Type B pancreatic cell (in vitro differentiated cells): Measurements from ENCODE around the gene ZNF207. TPM values are rescaled to one million over a fixed set of nuclear protein-coding genes. Genes with fewer than 3 reads are reported as not detected.
"Not testable (repeated sequence)": the region's sequence is repeated elsewhere in the genome, so short reads cannot be mapped to it uniquely, and the experiment has no call there.

Source experiments
- DNase-seq: peaks from one replicate; pipeline ENCODE4 v3.0.0; 2021; ENCODE audit warnings: mixed read lengths; ENCODE audit not compliant: unreplicated experiment; ENCODE audit errors: extremely low spot score
- H3K27ac Mint-ChIP-seq: 2 replicates; pipeline ENCODE4 v1.8.0; 2021; ENCODE audit warnings: mild to moderate bottlenecking, mixed read lengths
- H3K27me3 Mint-ChIP-seq: 2 replicates; pipeline ENCODE4 v1.8.0; 2021; ENCODE audit warnings: mixed read lengths
- H3K36me3 Mint-ChIP-seq: 2 replicates; pipeline ENCODE4 v1.8.0; 2021; ENCODE audit warnings: mixed read lengths
- H3K4me1 Mint-ChIP-seq: one replicate; pipeline ENCODE4 v1.8.0; 2021; ENCODE audit warnings: mixed read lengths; ENCODE audit not compliant: unreplicated experiment
- H3K4me3 Mint-ChIP-seq: 2 replicates; pipeline ENCODE4 v1.8.0; 2021; ENCODE audit warnings: mild to moderate bottlenecking, mixed read lengths
- H3K9me3 Mint-ChIP-seq: 2 replicates; pipeline ENCODE4 v1.8.0; 2021; ENCODE audit warnings: mixed read lengths
- CTCF ChIP-seq: fragments of 200-600 bp; sonication (generic); conservative IDR thresholded peaks from 2 replicates; pipeline ENCODE4 v1.5.0; 2021; ENCODE audit warnings: antibody characterized with exemption, mild to moderate bottlenecking
- microRNA-seq: library from miRNA; unstranded; fragments of <30 nt; microRNA quantifications from one replicate; pipeline ENCODE4, GENCODE V29; 2020
- total RNA-seq: library from RNA; stranded (reverse); gene quantifications from 2 replicates; pipeline ENCODE4 v1.2.1, GENCODE V29; 2021; ENCODE audit warnings: low replicate concordance

The ZNF207 gene
- total RNA-seq, 1 donor from 2014 or later = 206 TPM

DNA sequence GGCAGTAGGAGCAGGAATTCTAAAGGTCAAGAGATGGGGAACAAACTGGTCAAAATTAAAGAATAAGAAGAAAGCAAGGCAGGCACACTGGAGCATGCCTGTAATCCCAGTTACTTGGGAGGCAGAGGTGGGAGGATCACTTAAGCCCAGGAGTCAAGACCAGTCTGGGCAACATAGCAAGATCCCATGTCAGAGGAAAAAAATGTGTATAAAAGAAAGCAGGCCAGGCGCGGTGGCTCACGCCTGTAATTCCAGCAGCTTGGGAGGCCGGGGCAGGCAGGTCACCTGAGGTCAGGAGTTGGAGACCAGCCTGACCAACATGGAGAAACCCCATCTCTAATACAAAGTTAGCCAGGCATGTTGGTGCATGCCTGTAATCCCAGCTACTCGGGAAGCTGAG is 43.9 kb downstream of the ZNF207 start:
- DNase-seq = no peak
- Mint-ChIP-seq H3K4me3 (no peak overlapping the region), H3K9me3 (no peaks in the 10 kb centered on the region), H3K27me3 (no peaks in the 10 kb centered on the region), H3K27ac (no peak overlapping the region), H3K36me3 (peaks cover 7% of the 10 kb centered on the region), H3K4me1 (no peaks in the 10 kb centered on the region)
- TF ChIP-seq CTCF = no peak

- Mint-ChIP-seq H3K4me1 (no peaks in the 10 kb centered on the region), H3K36me3 (peaks cover 4% of the 10 kb centered on the region), H3K27me3 (no peaks in the 10 kb centered on the region), H3K4me3 (no peak overlapping the region), H3K27ac (no peak overlapping the region), H3K9me3 (no peaks in the 10 kb centered on the region)
- no peak for DNase-seq
- TF ChIP-seq CTCF = no peak
These were observed 46.4 kb downstream of the ZNF207 start for GRCh38 chr17:32396343-32396742.

DNA sequence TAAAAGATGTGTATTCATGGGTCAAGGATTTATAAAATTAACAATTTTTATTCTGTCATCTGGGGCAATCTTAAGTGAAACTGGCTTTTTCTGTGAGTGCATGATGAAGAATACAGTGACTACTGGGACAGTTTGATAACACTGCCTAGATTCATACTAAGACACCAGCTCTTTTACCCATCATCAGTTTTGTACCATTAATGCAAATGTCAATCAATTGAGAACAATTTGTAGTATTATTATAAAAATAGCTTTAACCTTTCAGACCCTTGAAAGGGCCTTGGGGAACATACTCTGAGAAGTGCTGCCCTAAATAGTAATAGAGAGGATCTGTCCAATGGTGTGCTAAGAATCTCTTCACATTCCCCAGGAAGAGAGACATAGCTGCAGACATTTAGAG is 49.0 kb downstream of the ZNF207 start:
- no peaks in the 10 kb centered on the region for H3K9me3 Mint-ChIP-seq
- H3K4me3 Mint-ChIP-seq = no peak overlapping the region
- no peaks in the 10 kb centered on the region for H3K4me1 Mint-ChIP-seq
- H3K36me3 Mint-ChIP-seq = no peaks in the 10 kb centered on the region
- no peak for DNase-seq
- TF ChIP-seq CTCF = no peak
- no peak overlapping the region for H3K27ac Mint-ChIP-seq
- no peaks in the 10 kb centered on the region for H3K27me3 Mint-ChIP-seq

DNA sequence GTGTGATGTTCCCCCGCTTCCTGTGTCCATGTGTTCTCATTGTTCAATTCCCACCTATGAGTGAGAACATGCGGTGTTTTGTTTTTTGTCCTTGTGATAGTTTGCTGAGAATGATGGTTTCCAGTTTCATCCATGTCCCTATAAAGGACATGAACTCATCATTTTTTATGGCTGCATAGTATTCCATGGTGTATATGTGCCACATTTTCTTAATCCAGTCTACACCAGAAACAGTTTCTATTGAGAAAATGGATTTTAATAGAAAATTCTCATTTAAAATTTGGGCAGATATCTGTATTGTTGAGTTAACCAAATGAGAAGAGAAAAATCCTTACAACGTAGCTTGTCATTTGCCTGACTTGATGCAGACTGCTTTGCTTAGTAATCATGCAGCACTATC is 60.1 kb downstream of the ZNF207 start:
- not testable (repeated sequence) for H3K4me3 Mint-ChIP-seq, H3K4me1 Mint-ChIP-seq, H3K9me3 Mint-ChIP-seq, H3K27ac Mint-ChIP-seq, H3K27me3 Mint-ChIP-seq, H3K36me3 Mint-ChIP-seq, DNase-seq

DNA sequence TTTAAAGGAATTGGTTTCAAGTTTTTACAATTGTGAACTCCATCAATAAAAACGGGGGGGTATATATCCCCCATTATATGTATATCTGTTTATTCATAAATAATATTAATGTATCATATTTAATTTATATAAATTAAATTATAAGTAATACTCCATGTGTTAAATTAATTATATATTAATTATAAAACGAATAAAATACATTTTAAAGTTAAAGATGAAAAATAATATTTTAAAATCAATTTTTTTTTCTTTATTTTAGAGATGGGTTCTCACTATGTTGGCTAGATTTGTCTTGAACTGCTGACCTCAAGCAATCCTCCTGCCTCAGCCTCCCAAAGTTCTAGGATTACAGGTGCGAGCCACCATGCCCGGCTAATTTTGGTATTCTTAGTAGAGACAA is 76.9 kb downstream of the ZNF207 start:
- Mint-ChIP-seq H3K36me3 (no peaks in the 10 kb centered on the region), H3K27ac (no peak overlapping the region), H3K9me3 (peaks cover 10% of the 10 kb centered on the region), H3K4me1 (no peaks in the 10 kb centered on the region), H3K27me3 (no peaks in the 10 kb centered on the region), H3K4me3 (no peak overlapping the region)
- no peak for TF ChIP-seq CTCF
- DNase-seq = no peak

DNA sequence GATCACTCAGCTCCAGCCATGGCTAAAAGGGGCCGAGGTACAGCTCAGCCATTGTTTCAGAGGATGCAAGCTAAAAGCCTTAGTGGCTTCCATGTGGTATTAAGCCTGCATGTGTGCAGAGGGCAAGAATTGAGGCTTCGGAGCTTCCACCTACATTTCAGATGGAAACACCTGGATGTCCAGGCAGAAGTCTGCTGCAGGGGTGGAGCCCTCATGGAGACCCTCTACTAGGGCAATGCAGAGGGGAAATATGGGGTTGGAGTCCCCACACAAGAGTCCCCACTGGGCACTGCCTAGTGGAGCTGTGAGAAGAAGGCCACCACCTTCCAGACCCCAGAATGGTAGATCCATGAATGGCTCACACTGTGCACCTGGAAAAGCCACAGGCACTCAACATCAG is 79.6 kb downstream of the ZNF207 start:
- H3K9me3 Mint-ChIP-seq = peaks cover 10% of the 10 kb centered on the region
- TF ChIP-seq CTCF = no peak
- no peak for DNase-seq
- H3K4me1 Mint-ChIP-seq = no peaks in the 10 kb centered on the region
- H3K36me3 Mint-ChIP-seq = no peaks in the 10 kb centered on the region
- H3K4me3 Mint-ChIP-seq = no peak overlapping the region
- H3K27me3 Mint-ChIP-seq = no peaks in the 10 kb centered on the region
- no peak overlapping the region for H3K27ac Mint-ChIP-seq

Small RNAs within 50 kb of the gene (microRNA-seq; reads per million reads assigned to microRNA genes)
- gene MIR632 = not detected

Other genes starting within 250 kb of the ZNF207 start
- gene RHOT1, start 207.7 kb upstream of the ZNF207 start, total RNA-seq = 24.3 and 26.2 TPM in 2 replicates
- gene RHBDL3, start 84.3 kb upstream of the ZNF207 start, total RNA-seq = 1.4 and 4.4 TPM in 2 replicates
- gene C17orf75, start 8.0 kb upstream of the ZNF207 start, total RNA-seq = 19.4 and 31.0 TPM in 2 replicates
- 109 and 117 TPM in 2 replicates for gene PSMD11, start 94.4 kb downstream of the ZNF207 start, total RNA-seq
- 6.9 and 9.7 TPM in 2 replicates for gene CDK5R1, start 136.8 kb downstream of the ZNF207 start, total RNA-seq